HEK293T (cell line): Measurements from ENCODE around the gene MAML1.

Experiments used
- ARNT ChIP-seq: fragments of 450-650 bp; IDR thresholded peaks from 2 replicates; pipeline ENCODE4 v1.6.1; 2017; ENCODE audit warnings: mild to moderate bottlenecking
- BHLHE40 ChIP-seq: fragments of 450-650 bp; IDR thresholded peaks from 2 replicates; pipeline ENCODE4 v1.6.1; 2016; ENCODE audit warnings: mild to moderate bottlenecking, moderate library complexity, borderline replicate concordance
- CTBP1 ChIP-seq: fragments of 450-650 bp; IDR thresholded peaks from 2 replicates; pipeline ENCODE4 v1.6.1; 2016; ENCODE audit warnings: borderline replicate concordance
- ELF4 ChIP-seq: fragments of 450-650 bp; IDR thresholded peaks from 2 replicates; pipeline ENCODE4 v1.6.1; 2017; ENCODE audit warnings: antibody characterized with exemption
- FOXM1 ChIP-seq: fragments of 450-650 bp; IDR thresholded peaks from 2 replicates; pipeline ENCODE4 v1.6.1; 2017; ENCODE audit warnings: mild to moderate bottlenecking, borderline replicate concordance
- HDGF ChIP-seq: fragments of 450-650 bp; IDR thresholded peaks from 2 replicates; pipeline ENCODE4 v1.6.1; 2017; ENCODE audit warnings: antibody characterized with exemption, borderline replicate concordance
- LEF1 ChIP-seq: fragments of 450-650 bp; IDR thresholded peaks from 2 replicates; pipeline ENCODE4 v1.6.1; 2017; ENCODE audit warnings: mild to moderate bottlenecking, borderline replicate concordance
- SP1 ChIP-seq: fragments of 450-650 bp; IDR thresholded peaks from 2 replicates; pipeline ENCODE4 v1.6.1; 2017
- SUZ12 ChIP-seq: fragments of 450-650 bp; IDR thresholded peaks from 2 replicates; pipeline ENCODE4 v1.6.1; 2016; ENCODE audit warnings: mild to moderate bottlenecking

DNA sequence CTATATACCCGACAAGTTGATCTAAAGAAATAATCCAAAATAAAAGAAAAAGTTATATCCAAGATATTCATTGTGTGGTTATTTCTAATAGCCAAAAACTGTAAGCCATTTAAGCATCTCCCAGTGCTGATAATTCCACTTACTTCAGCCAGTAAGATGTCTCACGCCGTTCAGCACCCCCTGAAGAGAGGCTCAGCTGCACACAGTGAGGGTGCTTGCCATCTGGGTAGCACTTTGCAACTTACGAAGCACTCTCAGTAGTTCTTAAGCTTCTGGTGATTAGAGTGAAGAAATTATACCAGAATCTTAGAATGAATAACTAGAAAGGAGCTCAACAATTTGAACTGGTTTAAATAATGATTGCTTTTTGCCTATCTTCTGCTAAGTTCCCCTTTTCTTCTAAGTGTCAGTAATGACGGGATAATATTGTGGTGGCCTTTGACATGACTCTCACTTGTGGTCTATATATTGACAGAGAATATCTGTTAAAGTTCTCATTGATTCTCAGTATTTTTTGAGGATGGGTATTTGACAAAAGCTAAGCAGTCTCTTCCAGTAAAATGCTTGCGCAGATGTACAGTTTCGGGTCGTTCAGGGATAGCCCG lies 35.0 kb downstream of the MAML1 start:
- TF ChIP-seq BHLHE40: no peak
- no peak for TF ChIP-seq ARNT
- no peak for TF ChIP-seq ELF4
- TF ChIP-seq SP1: no peak
- TF ChIP-seq LEF1: no peak
- no peak for TF ChIP-seq HDGF
- no peak for TF ChIP-seq SUZ12
- no peak for TF ChIP-seq CTBP1
- TF ChIP-seq FOXM1: no peak
